Measurements from ENCODE around the gene FAM72B. TPM values are rescaled to one million over a fixed set of nuclear protein-coding genes. Genes with fewer than 3 reads are reported as not detected.
"Not testable (repeated sequence)": the region's sequence is repeated elsewhere in the genome, so short reads cannot be mapped to it uniquely, and the experiment has no call there.

FAM72B gene
- total RNA-seq, 1 donor from 2014 or later = 0.13 TPM

DNA sequence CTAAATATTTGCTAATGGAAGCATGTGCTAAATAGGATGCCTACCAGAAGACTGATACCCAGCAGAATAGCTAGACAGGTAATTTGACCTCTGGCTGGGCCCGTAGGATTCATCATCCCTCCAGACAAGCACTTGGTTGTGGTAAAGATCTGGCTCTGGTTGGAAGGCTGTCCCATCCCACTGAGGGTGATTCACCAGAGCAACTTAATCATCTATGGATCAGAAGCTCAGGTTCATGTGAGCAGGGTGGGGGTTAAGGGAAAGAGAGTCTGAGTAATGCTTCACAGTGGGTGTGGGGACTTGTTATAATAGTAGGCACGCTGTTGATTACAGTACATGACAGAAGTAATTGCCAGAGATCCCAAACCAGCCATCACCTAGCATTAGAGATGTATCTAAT lies 26.5 kb downstream of the FAM72B start:
- intact Hi-C loops (cut with DNase I); DNase-seq (ENCODE audit: low spot score): not testable (repeated sequence)

DNA sequence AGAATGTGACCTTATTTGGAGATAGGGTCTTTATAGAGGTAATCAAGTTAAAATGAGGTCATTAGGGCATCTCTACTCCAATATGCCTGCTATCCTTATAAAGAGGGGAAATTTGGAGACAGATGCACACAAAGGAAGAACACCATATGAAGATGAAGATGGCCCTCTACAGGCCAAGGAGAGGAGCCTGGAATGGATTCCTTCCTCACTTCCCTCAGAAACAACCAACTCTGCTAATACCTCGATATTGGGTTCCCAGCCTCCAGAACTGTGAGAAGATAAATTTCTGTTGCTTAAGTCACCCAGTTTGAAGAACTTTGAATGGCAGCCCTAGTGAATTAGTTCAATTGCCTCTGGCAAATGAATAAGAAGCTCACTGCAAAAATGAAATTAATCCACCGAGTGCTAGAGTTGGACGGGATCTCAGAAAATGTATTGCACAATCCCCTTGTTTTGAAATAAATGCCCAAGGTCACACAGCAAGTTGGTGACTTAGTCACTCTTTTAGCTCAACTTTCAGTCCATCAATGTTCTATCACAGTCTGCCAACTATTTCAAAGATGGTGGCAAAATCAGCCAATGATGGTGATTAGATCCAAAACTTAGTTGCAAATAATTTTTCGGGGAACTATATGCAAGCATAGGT lies 27.1 kb downstream of the FAM72B start:
- intact Hi-C loops (cut with DNase I); DNase-seq (ENCODE audit: low spot score): not testable (repeated sequence)

DNA sequence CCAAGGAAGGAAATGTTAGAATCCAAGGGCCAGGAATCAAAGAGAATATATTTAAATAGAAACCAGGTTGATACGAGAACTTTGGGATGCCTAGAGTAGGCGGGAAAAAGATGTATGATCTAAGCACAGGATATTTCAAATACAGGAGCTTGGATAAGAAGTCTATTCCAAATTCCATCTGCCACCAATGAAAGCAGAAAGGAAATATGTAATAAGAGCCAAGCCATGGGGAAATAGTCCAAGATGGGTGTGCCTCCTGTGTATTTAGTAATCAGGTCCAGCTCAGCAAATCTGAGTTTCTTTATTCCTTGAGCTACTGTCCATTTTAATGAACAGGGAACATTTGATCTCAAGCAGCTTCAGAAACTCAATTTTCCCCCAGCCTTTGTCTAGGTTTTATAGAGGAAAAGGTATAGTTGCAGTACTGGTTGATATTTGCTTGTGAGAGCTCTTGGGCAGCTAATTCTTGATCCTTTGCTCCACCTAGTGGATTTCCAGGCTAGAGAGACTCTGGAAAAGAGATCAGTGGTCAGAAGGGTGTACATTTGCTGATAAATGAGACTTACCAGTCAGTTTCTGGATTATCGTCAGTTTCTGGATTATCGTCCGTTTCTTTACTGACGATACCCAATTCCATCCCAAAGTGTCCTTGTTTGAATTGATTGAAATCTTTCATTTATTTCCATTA lies 28.3 kb downstream of the FAM72B start:
- intact Hi-C loops (cut with DNase I); DNase-seq (ENCODE audit: low spot score): not testable (repeated sequence)

DNA sequence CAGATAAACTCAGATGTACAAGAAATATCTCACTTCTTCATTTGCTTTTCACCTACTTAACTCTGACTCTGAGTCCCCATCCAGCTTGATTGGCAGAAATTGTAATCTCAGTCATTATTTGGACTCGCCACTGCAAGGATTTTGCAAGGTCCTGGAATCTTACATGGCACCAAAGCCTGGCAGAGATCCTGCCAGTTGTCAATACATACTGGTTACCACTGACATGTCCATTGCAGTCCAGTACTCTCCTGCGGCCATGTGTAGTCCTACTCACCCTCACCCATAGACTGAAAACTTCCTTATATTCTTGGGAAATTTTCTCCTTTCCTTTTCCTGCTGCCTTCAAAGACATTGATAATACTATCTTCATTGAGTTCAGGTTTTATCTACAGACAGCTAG lies 29.3 kb downstream of the FAM72B start:
- DNase-seq (ENCODE audit: low spot score); intact Hi-C loops (cut with DNase I): not testable (repeated sequence)

DNA sequence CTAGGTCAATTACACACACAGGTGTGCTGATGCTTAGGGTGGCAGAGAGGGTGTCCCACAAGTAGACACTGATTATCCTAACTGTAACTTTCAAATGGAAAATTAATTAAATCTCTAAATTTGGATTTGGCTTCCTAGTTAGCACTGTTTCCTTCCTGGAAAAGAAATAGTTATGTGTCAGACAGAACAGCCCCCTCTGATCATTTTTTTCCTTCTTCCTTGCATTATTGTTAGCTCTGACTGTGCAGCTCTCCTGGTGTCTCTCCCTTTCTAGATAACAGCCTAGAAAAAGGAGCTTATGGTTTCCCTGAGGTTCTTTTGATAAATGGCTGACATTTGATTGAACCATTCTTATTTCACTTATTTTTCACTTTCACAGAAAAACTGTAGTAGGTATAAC lies 31.4 kb downstream of the FAM72B start:
- not testable (repeated sequence) for DNase-seq (ENCODE audit: low spot score)

DNA sequence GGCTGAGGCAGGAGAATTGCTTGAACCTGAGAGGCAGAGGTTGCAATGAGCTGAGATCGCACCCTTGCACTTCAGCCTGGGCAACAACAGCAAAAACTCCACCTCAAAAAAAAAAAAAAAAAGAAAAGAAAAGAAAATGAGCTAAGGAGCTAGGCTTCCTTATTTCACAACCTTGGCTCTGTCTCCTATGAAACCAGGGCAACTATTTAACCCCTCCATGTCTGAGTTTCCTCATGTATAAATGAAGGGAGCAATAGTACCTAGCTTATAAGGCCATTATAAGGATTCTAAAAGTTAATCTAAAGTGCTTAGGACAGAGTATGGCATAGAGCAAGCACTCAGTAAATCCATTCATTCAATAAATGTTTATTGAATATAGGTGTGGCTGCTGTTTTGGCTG lies 32.8 kb downstream of the FAM72B start:
- intact Hi-C loops (cut with DNase I) = not testable (repeated sequence)

More for the DNA sequence above, 31.4 kb downstream of the FAM72B start:
- intact Hi-C loops (cut with DNase I) = not testable (repeated sequence)

DNA sequence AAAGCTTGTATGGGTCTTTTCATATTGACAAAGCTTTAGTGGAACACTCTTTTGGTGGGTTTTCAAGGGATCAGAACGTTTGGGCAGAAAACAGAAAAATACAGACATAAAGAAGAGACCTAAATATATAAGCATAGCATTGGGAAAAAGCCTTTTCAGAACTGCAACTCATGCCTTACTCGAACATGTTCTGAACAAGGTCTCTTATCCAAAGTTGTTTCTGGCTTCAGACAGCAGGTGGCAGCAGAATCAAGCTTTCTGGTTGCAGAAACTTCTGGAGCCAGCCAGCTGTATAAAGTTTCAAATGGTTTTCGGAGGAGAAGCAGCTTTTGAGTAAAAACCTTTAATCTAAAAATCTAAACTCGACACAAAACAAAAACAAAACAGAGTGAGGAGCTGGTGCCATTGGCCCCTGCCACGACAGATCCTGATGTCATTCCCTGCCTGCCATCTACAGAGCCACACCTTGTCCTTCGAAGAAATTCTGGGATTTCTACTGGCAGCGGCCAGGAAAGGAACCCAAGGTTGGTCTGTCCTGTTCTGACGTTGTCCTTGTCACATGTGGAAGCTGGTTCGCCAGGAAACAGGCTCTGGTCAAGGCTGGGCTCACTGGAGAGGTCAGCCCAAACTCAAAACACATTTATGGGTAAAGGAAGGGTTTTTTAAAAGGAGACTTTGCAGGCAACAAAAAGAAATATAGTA lies 35.5 kb downstream of the FAM72B start:
- intact Hi-C loops (cut with DNase I); DNase-seq (ENCODE audit: low spot score): not testable (repeated sequence)

More for the DNA sequence above, 32.8 kb downstream of the FAM72B start:
- DNase-seq (ENCODE audit: low spot score) = not testable (repeated sequence)

DNA sequence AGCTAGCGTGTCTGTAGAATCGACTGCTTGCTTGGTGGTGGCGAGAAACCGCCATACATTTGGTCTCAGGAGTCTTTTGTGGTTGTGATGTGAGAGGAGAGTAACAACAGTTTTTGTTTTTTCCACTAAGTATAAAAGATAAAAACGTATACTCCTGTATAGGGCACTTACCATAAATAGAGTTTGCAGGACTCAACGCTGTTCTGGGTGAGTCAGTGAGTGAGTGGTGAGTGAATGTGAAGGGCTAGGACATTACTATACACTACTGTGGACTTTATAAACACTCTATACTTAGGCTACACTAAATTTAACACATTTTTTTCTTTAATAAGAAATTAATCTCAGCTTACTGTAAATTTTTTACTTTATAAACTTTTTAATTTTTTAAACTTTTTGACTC lies 43.7 kb downstream of the FAM72B start:
- intact Hi-C loops (cut with DNase I); DNase-seq (ENCODE audit: low spot score): not testable (repeated sequence)

DNA sequence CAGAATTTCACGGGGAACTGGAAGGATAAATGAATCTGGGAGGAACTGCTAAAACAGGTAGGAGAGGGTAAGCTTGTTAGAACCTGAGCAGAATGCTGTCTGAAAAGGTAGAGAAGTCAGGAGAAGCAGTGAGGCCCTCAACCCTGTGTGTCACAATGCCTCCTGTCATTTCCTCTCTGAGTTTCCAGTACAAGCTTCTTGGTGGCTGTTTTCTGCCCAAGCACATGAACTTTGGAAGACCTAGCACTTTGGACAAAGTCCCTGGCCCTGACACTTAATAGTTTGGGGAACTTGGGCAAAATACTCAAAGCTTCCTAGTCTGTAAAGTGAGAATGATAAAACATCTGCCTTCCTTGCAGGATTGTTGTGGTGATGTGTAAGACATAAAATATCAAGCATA lies 52.6 kb downstream of the FAM72B start:
- intact Hi-C loops (cut with DNase I); DNase-seq (ENCODE audit: low spot score): not testable (repeated sequence)

DNA sequence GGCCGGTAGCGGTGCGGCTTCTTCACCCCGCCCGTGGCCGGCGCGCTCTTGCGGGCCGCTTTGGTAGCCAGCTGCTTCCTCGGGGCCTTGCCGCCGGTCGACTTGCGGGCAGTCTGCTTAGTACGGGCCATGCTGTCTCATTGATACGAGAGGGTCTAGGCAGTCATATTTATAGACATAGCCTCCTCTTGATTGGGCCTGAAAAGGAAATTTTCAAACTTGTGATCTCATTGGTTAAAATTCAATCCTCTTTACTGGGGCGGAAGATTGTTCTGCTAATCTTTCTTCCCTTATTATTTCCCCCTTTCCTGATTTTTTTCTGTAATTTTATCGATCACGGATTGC lies 65.7 kb downstream of the FAM72B start:
- DNase-seq (ENCODE audit: low spot score); intact Hi-C loops (cut with DNase I): not testable (repeated sequence)

Other genes with a start within 250 kb of the FAM72B start
- gene SRGAP2C, start 635 bp upstream of the FAM72B start, total RNA-seq = 9.8 TPM

Measured in cardiac septum (tissue), 1 donor.